GM12878 (cell line): ENCODE data around the gene SSUH2. TPM values are rescaled to one million over a fixed set of nuclear protein-coding genes. Genes with fewer than 3 reads are reported as not detected.
A peak's percentile ranks its signal among the peaks of the same experiment; 100 is the strongest.

Source experiments
- ATAC-seq: fragments of 200-7000 bp; cut with Tn5 transposase; 3 replicates; pipeline ENCODE4 v1.9.1; 2020; ENCODE audit warnings: mild to moderate bottlenecking, moderate library complexity
- Bru-seq: library from RNA; stranded (reverse); fragments of 400-500 nt; gene quantifications from one replicate; lab custom pipeline; 2021; lab: Mats Ljungman, UMichigan
- BruChase-seq, 2 experiments: library from RNA; stranded (reverse); fragments of 400-500 nt; gene quantifications; one replicate each; lab custom pipeline; 2021; lab: Mats Ljungman, UMichigan
- BruUV-seq: library from RNA; stranded (reverse); fragments of 400-500 nt; replicated peaks from 2 replicates; lab custom pipeline; 2021; lab: Mats Ljungman, UMichigan
- CTCF ChIA-PET: fragments of 300-600 bp; sonication (Branson Sonifier 250); formaldehyde crosslinking; extraction: SDS; loops from one replicate; lab custom pipeline; 2021; ENCODE audit warnings: inconsistent platforms; lab: Yijun Ruan, JAX
- POLR2A ChIA-PET: fragments of 350-600 bp; formaldehyde crosslinking; extraction: SDS; loops from one replicate; lab custom pipeline; 2021; ENCODE audit warnings: inconsistent platforms; lab: Charles Lee
- RAD21 ChIA-PET: fragments of 300-600 bp; sonication (Branson Sonifier 250); formaldehyde crosslinking; loops from one replicate; lab custom pipeline; 2023; ENCODE audit warnings: antibody characterized with exemption; ENCODE audit not compliant: unreplicated experiment; lab: Charles Lee
- SMC1A ChIA-PET: fragments of 300-600 bp; sonication (Branson Sonifier 250); formaldehyde crosslinking; loops from one replicate; lab custom pipeline; 2023; ENCODE audit not compliant: unreplicated experiment, uncharacterized antibody; lab: Charles Lee
- DNase-seq: peaks from one replicate; pipeline ENCODE4 v3.0.0-alpha.2; 2011; ENCODE audit warnings: low read depth, low spot score
- FAIRE-seq: peaks from 3 replicates; lab custom pipeline; 2011; peaks lifted over from hg19 to GRCh38; lab: Jason Lieb, UNC
- H2AFZ ChIP-seq: 2 replicates; pipeline ENCODE4 v1.6.0; 2011; ENCODE audit warnings: low read depth, low read length, control low read depth; ENCODE audit not compliant: control insufficient read depth
- H3K27ac ChIP-seq: 2 replicates; pipeline ENCODE4 v1.5.1; 2011; ENCODE audit warnings: control low read depth; ENCODE audit not compliant: control insufficient read depth, insufficient read depth
- H3K27me3 ChIP-seq, 2 experiments: replicated peaks in 1 of 2; 2 replicates each; pipeline versions ENCODE4 v1.6.0 to v1.6.1; 2011; ENCODE audit warnings: low read length in 1 of 2; ENCODE audit not compliant: control insufficient read depth in 2 of 2, insufficient read depth in 2 of 2
- H3K36me3 ChIP-seq, 2 experiments: 2 replicates each; pipeline ENCODE4 v1.5.1; 2011; ENCODE audit warnings: low read length in 1 of 2; ENCODE audit not compliant: control insufficient read depth in 2 of 2, insufficient read depth in 2 of 2
- H3K4me1 ChIP-seq: 2 replicates; pipeline ENCODE4 v1.6.1; 2011; ENCODE audit warnings: mild to moderate bottlenecking, low read length, moderate library complexity, mixed read lengths; ENCODE audit not compliant: control insufficient read depth, insufficient read depth
- H3K4me2 ChIP-seq: 2 replicates; pipeline ENCODE4 v1.6.0; 2011; ENCODE audit warnings: control low read depth; ENCODE audit not compliant: control insufficient read depth, insufficient read depth
- H3K4me3 ChIP-seq: fragments of 200-600 bp; sonication (generic); 2 replicates; pipeline ENCODE4 v1.5.1; 2016
- H3K79me2 ChIP-seq: 2 replicates; pipeline ENCODE4 v1.6.0; 2011; ENCODE audit warnings: low read length; ENCODE audit not compliant: control insufficient read depth, insufficient read depth
- H3K9ac ChIP-seq: 2 replicates; pipeline ENCODE4 v1.8.0; 2011; ENCODE audit warnings: low read length, control low read depth, mixed read lengths; ENCODE audit not compliant: control insufficient read depth, insufficient read depth
- H3K9me3 ChIP-seq: replicated peaks from 3 replicates; pipeline ENCODE4 v1.5.1; 2011; ENCODE audit warnings: mild to moderate bottlenecking, low read length; ENCODE audit not compliant: control insufficient read depth, insufficient read depth
- H4K20me1 ChIP-seq: 2 replicates; pipeline ENCODE4 v1.6.0; 2011; ENCODE audit not compliant: control insufficient read depth, insufficient read depth
- ATF7 ChIP-seq: fragments of 450-650 bp; IDR thresholded peaks from 2 replicates; pipeline ENCODE4 v1.6.1; 2016; ENCODE audit warnings: low read depth, mild to moderate bottlenecking
- DPF2 ChIP-seq: fragments of 450-650 bp; IDR thresholded peaks from 2 replicates; pipeline ENCODE4 v1.6.1; 2017; ENCODE audit warnings: mild to moderate bottlenecking
- HCFC1 ChIP-seq: fragments of 150-350 bp; IDR thresholded peaks from 2 replicates; pipeline ENCODE4 v1.6.1; 2014; ENCODE audit warnings: low read length
- KLF5 ChIP-seq: fragments of 450-650 bp; IDR thresholded peaks from 2 replicates; pipeline ENCODE4 v1.6.1; 2014; ENCODE audit warnings: mild to moderate bottlenecking; ENCODE audit not compliant: partially characterized antibody
- LARP7 ChIP-seq: fragments of 450-650 bp; IDR thresholded peaks from 2 replicates; pipeline ENCODE4 v1.6.1; 2017; ENCODE audit warnings: mild to moderate bottlenecking
- SUPT20H ChIP-seq: IDR thresholded peaks from 2 replicates; pipeline ENCODE4 v1.6.1; 2011; ENCODE audit warnings: low read depth, mild to moderate bottlenecking, low read length, moderate library complexity, borderline replicate concordance; ENCODE audit not compliant: control insufficient read depth
- TCF7 ChIP-seq: IDR thresholded peaks from 2 replicates; pipeline ENCODE4 v1.6.1; 2014; ENCODE audit warnings: antibody characterized with exemption, borderline replicate concordance
- ZNF274 ChIP-seq: IDR thresholded peaks from one replicate; pipeline ENCODE4 v1.8.0; 2011; ENCODE audit not compliant: insufficient read length, insufficient read depth
- WGBS: methylation state at CpG from one replicate; pipeline ENCODE4 v1.1.6; 2016; ENCODE audit warnings: low lambda C conversion rate; ENCODE audit not compliant: insufficient replicate concordance, insufficient coverage; ENCODE audit errors: missing lambda C conversion rate; 5-methylcytosine and 5-hydroxymethylcytosine counted together
- in situ Hi-C: fragments of 300-500 bp; cut with MboI; formaldehyde crosslinking; loops from 9 replicates; pipeline ENCODE4 v1.14.3; 2018; ENCODE audit warnings: mixed read lengths
- intact Hi-C: fragments of 100-400 bp; cut with micrococcal nuclease; formaldehyde crosslinking; loops from one replicate; pipeline ENCODE4 v1.14.2; 2022; ENCODE audit not compliant: unreplicated experiment
- long read RNA-seq, 2 experiments: library from polyadenylated mRNA; unstranded; transcript quantifications; one replicate each; pipeline ENCODE4 v2.0.0, GENCODE V29; 2019 to 2020
- polyA minus RNA-seq, 3 experiments: library from RNA; depleted of rRNA, polyadenylated mRNA; stranded (reverse); fragments of >200 nt; gene quantifications; 2 replicates each; pipeline ENCODE4 v1.2.3, GENCODE V29; 2011
- polyA plus RNA-seq, 11 experiments: library from polyadenylated mRNA; depleted of rRNA in 4 of 11; unstranded in 6 of 11; stranded (reverse) in 5 of 11; fragments of >200 nt; fragmentation: Nextera tagmentation in 4 of 11; fragmentation: Illumina TruSeq in 1 of 11; extraction: Ambion mirVana in 4 of 11; extraction: Trizol in 1 of 11; gene quantifications; 1 replicate in 1 of 11; 2 replicates in 10 of 11; pipeline versions ENCODE4 v1.2.1 to v1.2.3, GENCODE V29; 2011 to 2016; ENCODE audit warnings: inconsistent platforms in 2 of 11, missing spikeins in 2 of 11, low read depth in 1 of 11
- total RNA-seq, 4 experiments: library from RNA; depleted of rRNA in 3 of 4; stranded (reverse); fragments of >200 nt in 3 of 4; fragmentation: Illumina TruSeq in 1 of 4; extraction: Trizol in 1 of 4; gene quantifications; 2 replicates each; pipeline versions ENCODE4 v1.2.1 to v1.2.3, GENCODE V29; 2013 to 2021
- TF ChIP-seq, protein P1 (sequence below): IDR thresholded peaks from 2 replicates; pipeline ENCODE4 v1.6.1; 2012; ENCODE audit warnings: low read depth, low read length, improper control_type of control experiment
- TF ChIP-seq, protein P2 (sequence below): IDR thresholded peaks from 2 replicates; pipeline ENCODE4 v1.6.1; 2011; ENCODE audit warnings: mild to moderate bottlenecking, low read depth, low read length, moderate library complexity; ENCODE audit not compliant: insufficient replicate concordance
- TF ChIP-seq, protein P3 (sequence below): fragments of 450-650 bp; IDR thresholded peaks from 2 replicates; pipeline ENCODE4 v1.6.1; 2016; ENCODE audit warnings: mild to moderate bottlenecking
- TF ChIP-seq, protein P4 (sequence below): fragments of 450-650 bp; IDR thresholded peaks from 2 replicates; pipeline ENCODE4 v1.6.1; 2017; ENCODE audit warnings: mild to moderate bottlenecking, moderate library complexity

SSUH2 gene, protein sequence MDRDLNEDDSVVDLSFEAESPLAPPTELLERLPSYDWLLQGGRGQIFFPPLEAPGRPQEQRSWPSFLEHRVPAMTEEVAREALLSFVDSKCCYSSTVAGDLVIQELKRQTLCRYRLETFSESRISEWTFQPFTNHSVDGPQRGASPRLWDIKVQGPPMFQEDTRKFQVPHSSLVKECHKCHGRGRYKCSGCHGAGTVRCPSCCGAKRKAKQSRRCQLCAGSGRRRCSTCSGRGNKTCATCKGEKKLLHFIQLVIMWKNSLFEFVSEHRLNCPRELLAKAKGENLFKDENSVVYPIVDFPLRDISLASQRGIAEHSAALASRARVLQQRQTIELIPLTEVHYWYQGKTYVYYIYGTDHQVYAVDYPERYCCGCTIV
- 0.56 and 1.2 TPM in 2 replicates for total RNA-seq (2013; cell fraction: nucleolus; rRNA removed)
- total RNA-seq (2014; rRNA removed) (not detected in 2 replicates), total RNA-seq (2014; rRNA removed; fragmentation: Illumina TruSeq; extraction: Trizol) (not detected in 2 replicates), total RNA-seq (2021) (not detected in 2 replicates), polyA plus RNA-seq (2011; rRNA removed) (0.09 and 0.26 TPM in 2 replicates), polyA plus RNA-seq (2014; fragmentation: Illumina TruSeq; extraction: Trizol) (not detected in 2 replicates), polyA plus RNA-seq (2014; fragmentation: Nextera tagmentation; extraction: Ambion mirVana) (not detected), polyA plus RNA-seq (2014; rRNA removed) (0.09 and 0.10 TPM in 2 replicates), polyA plus RNA-seq (2016; fragmentation: Nextera tagmentation; extraction: Ambion mirVana) (not detected), polyA minus RNA-seq (2011; rRNA and poly(A)+ RNA removed) (0.36 and 0.51 TPM in 2 replicates), Bru-seq, nascent RNA (percentile 29 among the genes with signal in this experiment), BruChase-seq, experiment 1, labeled RNA remaining after a 6-hour chase (percentile 44 among the genes with signal in this experiment), BruChase-seq, experiment 2, labeled RNA remaining after a 2-hour chase (percentile 35 among the genes with signal in this experiment)
- not detected for polyA plus RNA-seq (2011; ENCODE audit: low read depth)
- 0.13 and 0.16 TPM in 2 replicates for polyA plus RNA-seq (2011; cell fraction: cytosol; rRNA removed)
- 1.8 and 2.1 TPM in 2 replicates for polyA plus RNA-seq (2011; cell fraction: nucleus; rRNA removed)
- polyA plus RNA-seq (2012) = 0.08 TPM in 1 of 2 replicates, not detected in the other
- not detected in 2 replicates for polyA minus RNA-seq (2011; cell fraction: cytosol; rRNA and poly(A)+ RNA removed)
- 0.60 and 0.77 TPM in 2 replicates for polyA minus RNA-seq (2011; cell fraction: nucleus; rRNA and poly(A)+ RNA removed)
- long read RNA-seq, experiment 1 = 0 reads
- long read RNA-seq, experiment 2 = 0 reads

DNA sequence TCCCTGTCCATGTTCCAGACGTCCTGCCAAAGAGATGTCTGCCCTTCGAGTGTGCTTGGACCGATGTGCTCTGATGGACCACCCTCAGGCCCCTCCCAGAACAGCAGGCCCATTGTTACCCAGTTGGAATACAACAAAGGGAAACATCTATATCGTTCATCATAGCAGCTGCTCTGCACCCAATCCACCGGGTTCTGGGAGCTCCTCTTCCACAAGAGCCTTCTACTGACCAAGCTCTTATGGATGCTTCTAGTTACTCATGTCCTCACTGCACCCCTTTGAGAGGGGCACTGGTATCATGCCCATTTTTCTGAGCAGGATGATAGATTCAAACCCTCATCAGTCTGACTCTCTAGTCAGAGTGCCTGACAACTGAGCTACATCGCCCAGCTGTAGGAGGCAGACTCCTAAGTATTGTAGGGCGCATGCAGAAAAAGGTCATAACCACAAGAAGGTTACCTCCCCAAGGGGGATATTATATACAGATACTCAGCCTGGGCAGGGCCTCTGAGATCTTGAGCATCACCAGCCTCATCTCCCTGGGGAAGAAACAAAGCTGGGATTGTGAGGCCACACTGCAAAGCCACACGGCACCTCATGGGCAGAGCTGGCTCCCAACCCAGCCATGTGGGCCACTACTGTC, at the start of gene SSUH2:
Gene SSUH2, minus strand, starts transcription at position 51 of the 643 bp plus-strand sequence. Its CDS starts 40 bp downstream, at position 11.
- ATAC-seq (no peak), DNase-seq (no peak), FAIRE-seq (no peak)
- intact Hi-C loops (no loop called here), in situ Hi-C loops (no loop called here)
- ChIA-PET RAD21 (no interaction called here), POLR2A (no interaction called here), SMC1A (no interaction called here), CTCF (interaction anchor here (0.6 to 1.9 kb wide), 3 partner anchors 18 to 202 kb away, joined by 3 to 6 read pairs (median 3); partner anchors contain the start of gene OXTR)
- H3K4me1 ChIP-seq = no peaks in the 10 kb centered on the region
- H3K4me3 ChIP-seq = no peak within 1 kb of the TSS
- no peaks in the 10 kb centered on the region for H3K79me2 ChIP-seq
- BruUV-seq = no TSS peak
- H3K4me2 ChIP-seq = no peak within 1 kb of the TSS
- H3K36me3 ChIP-seq = no peaks in the 10 kb centered on the region
- H4K20me1 ChIP-seq = no peaks in the 10 kb centered on the region
- no peak within 1 kb of the TSS for H2AFZ ChIP-seq
- peaks cover 0 to 2% of the 10 kb centered on the region in 2 experiments; a peak in 2 of 4 replicates for H3K27me3 ChIP-seq
- 24% methylated on average over 8 of the region's 8 CpGs for WGBS
- H3K9ac ChIP-seq = no peak within 1 kb of the TSS
- H3K27ac ChIP-seq = no peak within 1 kb of the TSS
- no peaks in the 10 kb centered on the region for H3K9me3 ChIP-seq
- TF ChIP-seq TCF7 (no peak), ATF7 (no peak), LARP7 (no peak), KLF5 (no peak), DPF2 (no peak), ZNF274 (no peak), SUPT20H (no peak), HCFC1 (no peak)
- TF ChIP-seq, protein P1, sequence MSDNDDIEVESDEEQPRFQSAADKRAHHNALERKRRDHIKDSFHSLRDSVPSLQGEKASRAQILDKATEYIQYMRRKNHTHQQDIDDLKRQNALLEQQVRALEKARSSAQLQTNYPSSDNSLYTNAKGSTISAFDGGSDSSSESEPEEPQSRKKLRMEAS = no peak
- TF ChIP-seq, protein P2, sequence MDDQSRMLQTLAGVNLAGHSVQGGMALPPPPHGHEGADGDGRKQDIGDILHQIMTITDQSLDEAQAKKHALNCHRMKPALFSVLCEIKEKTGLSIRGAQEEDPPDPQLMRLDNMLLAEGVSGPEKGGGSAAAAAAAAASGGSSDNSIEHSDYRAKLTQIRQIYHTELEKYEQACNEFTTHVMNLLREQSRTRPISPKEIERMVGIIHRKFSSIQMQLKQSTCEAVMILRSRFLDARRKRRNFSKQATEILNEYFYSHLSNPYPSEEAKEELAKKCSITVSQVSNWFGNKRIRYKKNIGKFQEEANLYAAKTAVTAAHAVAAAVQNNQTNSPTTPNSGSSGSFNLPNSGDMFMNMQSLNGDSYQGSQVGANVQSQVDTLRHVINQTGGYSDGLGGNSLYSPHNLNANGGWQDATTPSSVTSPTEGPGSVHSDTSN = no peak
- TF ChIP-seq, protein P3, sequence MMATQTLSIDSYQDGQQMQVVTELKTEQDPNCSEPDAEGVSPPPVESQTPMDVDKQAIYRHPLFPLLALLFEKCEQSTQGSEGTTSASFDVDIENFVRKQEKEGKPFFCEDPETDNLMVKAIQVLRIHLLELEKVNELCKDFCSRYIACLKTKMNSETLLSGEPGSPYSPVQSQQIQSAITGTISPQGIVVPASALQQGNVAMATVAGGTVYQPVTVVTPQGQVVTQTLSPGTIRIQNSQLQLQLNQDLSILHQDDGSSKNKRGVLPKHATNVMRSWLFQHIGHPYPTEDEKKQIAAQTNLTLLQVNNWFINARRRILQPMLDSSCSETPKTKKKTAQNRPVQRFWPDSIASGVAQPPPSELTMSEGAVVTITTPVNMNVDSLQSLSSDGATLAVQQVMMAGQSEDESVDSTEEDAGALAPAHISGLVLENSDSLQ = no peak
- TF ChIP-seq, protein P4, sequence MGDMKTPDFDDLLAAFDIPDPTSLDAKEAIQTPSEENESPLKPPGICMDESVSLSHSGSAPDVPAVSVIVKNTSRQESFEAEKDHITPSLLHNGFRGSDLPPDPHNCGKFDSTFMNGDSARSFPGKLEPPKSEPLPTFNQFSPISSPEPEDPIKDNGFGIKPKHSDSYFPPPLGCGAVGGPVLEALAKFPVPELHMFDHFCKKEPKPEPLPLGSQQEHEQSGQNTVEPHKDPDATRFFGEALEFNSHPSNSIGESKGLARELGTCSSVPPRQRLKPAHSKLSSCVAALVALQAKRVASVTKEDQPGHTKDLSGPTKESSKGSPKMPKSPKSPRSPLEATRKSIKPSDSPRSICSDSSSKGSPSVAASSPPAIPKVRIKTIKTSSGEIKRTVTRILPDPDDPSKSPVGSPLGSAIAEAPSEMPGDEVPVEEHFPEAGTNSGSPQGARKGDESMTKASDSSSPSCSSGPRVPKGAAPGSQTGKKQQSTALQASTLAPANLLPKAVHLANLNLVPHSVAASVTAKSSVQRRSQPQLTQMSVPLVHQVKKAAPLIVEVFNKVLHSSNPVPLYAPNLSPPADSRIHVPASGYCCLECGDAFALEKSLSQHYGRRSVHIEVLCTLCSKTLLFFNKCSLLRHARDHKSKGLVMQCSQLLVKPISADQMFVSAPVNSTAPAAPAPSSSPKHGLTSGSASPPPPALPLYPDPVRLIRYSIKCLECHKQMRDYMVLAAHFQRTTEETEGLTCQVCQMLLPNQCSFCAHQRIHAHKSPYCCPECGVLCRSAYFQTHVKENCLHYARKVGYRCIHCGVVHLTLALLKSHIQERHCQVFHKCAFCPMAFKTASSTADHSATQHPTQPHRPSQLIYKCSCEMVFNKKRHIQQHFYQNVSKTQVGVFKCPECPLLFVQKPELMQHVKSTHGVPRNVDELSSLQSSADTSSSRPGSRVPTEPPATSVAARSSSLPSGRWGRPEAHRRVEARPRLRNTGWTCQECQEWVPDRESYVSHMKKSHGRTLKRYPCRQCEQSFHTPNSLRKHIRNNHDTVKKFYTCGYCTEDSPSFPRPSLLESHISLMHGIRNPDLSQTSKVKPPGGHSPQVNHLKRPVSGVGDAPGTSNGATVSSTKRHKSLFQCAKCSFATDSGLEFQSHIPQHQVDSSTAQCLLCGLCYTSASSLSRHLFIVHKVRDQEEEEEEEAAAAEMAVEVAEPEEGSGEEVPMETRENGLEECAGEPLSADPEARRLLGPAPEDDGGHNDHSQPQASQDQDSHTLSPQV = no peak
